CD8-positive, alpha-beta memory T cell (primary cell): ENCODE measurements around the gene IFT88. TPM values are rescaled to one million over a fixed set of nuclear protein-coding genes. Genes with fewer than 3 reads are reported as not detected.

Experiments
- polyA plus RNA-seq: library from polyadenylated mRNA; unstranded; fragments of 300-500 nt; fragmentation: Illumina TruSeq; gene quantifications from one replicate; pipeline ENCODE4 v1.2.3, GENCODE V29; 2021
- total RNA-seq, 2 experiments: library from RNA; stranded (reverse); gene quantifications; one replicate each; pipeline ENCODE4 v1.2.3, GENCODE V29; 2021

IFT88 gene
- total and polyA plus RNA-seq, 3 experiments from 2014 or later, result 4.2 to 7.2 (median 4.9) TPM

Other genes with a start within 250 kb of the IFT88 start
- gene CRYL1, start 41.3 kb upstream of the IFT88 start, total RNA-seq, result 1 to 10 TPM; 7.2 to 7.8 TPM
- 36.1 TPM for gene CRYL1, start 41.3 kb upstream of the IFT88 start, polyA plus RNA-seq
- gene IL17D, start 136.5 kb downstream of the IFT88 start, total RNA-seq, result under 1 TPM; 0.84 to 0.98 TPM
- 0.28 TPM for gene IL17D, start 136.5 kb downstream of the IFT88 start, polyA plus RNA-seq
- 10 to 100 TPM; 20.1 to 21.5 TPM for gene EEF1AKMT1, start 206.8 kb downstream of the IFT88 start, total RNA-seq
- 13.9 TPM for gene EEF1AKMT1, start 206.8 kb downstream of the IFT88 start, polyA plus RNA-seq